Stimulated activated CD4-positive, alpha-beta T cell treated with anti-CD3 and anti-CD28 coated beads, Interleukin-15, amount 100 ng/mL, for 24 hours (primary cell): ENCODE results near the gene MEN1.

Experiments
- DNase-seq: peaks from one replicate; pipeline ENCODE4 v3.0.0-alpha.2; 2020

MEN1 gene

GRCh38 chr11:64845129-64845775 lies 34.9 kb upstream of the MEN1 start:
- DNase-seq = no peak

GRCh38 chr11:64844330-64845128 lies 34.2 kb upstream of the MEN1 start, which contains the start of gene CDC42BPG:
Gene CDC42BPG, minus strand, starts transcription at chr11:64844653. Its CDS starts 84 bp downstream, at chr11:64844569.
- DNase-seq = peak; percentile 75

- no peak for DNase-seq
These were observed 33.5 kb upstream of the MEN1 start for GRCh38 chr11:64843686-64844329.

GRCh38 chr11:64842851-64843685 lies 32.7 kb upstream of the MEN1 start:
- DNase-seq = no peak

- no peak for DNase-seq
These were observed 32.0 kb upstream of the MEN1 start for GRCh38 chr11:64842366-64842759.

- DNase-seq = no peak
These were observed 31.4 kb upstream of the MEN1 start for GRCh38 chr11:64841592-64842365.

GRCh38 chr11:64839887-64840782 lies 29.8 kb upstream of the MEN1 start:
- DNase-seq = no peak

- no peak for DNase-seq
These were observed 29.0 kb upstream of the MEN1 start for GRCh38 chr11:64839335-64839734.

GRCh38 chr11:64838600-64839334 lies 28.4 kb upstream of the MEN1 start:
- no peak for DNase-seq

- DNase-seq = no peak
These were observed 27.6 kb upstream of the MEN1 start for GRCh38 chr11:64837887-64838351.

- DNase-seq = no peak
These were observed 26.2 kb upstream of the MEN1 start for GRCh38 chr11:64836448-64837072.

GRCh38 chr11:64835616-64836447 lies 25.5 kb upstream of the MEN1 start:
- no peak for DNase-seq

- no peak for DNase-seq
These were observed 24.6 kb upstream of the MEN1 start for GRCh38 chr11:64834723-64835615.

GRCh38 chr11:64834031-64834722 lies 23.8 kb upstream of the MEN1 start:
- no peak for DNase-seq

GRCh38 chr11:64833509-64833908 lies 23.2 kb upstream of the MEN1 start:
- no peak for DNase-seq

- DNase-seq = no peak
These were observed 22.8 kb upstream of the MEN1 start for GRCh38 chr11:64833198-64833502.
